ENCODE measurements around the gene FBXW5.

The FBXW5 gene

GRCh38 chr9:136940526-136941230 lies 3.9 kb downstream of the FBXW5 start:
- Mint-ChIP-seq H3K9me3 (ENCODE audit: low read depth) (no peaks in the 10 kb centered on the region), H3K27ac (no peak overlapping the region), H3K27me3 (no peaks in the 10 kb centered on the region), H3K4me3 (no peak overlapping the region), H3K4me1 (ENCODE audit: low read depth) (peaks cover 3% of the 10 kb centered on the region), H3K36me3 (no peaks in the 10 kb centered on the region)

- Mint-ChIP-seq H3K27me3 (no peaks in the 10 kb centered on the region), H3K27ac (no peak overlapping the region), H3K4me3 (no peak overlapping the region), H3K4me1 (ENCODE audit: low read depth) (peaks cover 3% of the 10 kb centered on the region), H3K9me3 (ENCODE audit: low read depth) (no peaks in the 10 kb centered on the region), H3K36me3 (no peaks in the 10 kb centered on the region)
Observed at GRCh38 chr9:136939996-136940525, 4.5 kb downstream of the FBXW5 start.

GRCh38 chr9:136939431-136939995 lies 5.0 kb downstream of the FBXW5 start:
- H3K36me3 Mint-ChIP-seq = no peaks in the 10 kb centered on the region
- H3K4me1 Mint-ChIP-seq (ENCODE audit: low read depth) = no peaks in the 10 kb centered on the region
- H3K27ac Mint-ChIP-seq = no peak overlapping the region
- H3K9me3 Mint-ChIP-seq (ENCODE audit: low read depth) = no peaks in the 10 kb centered on the region
- H3K4me3 Mint-ChIP-seq = no peak overlapping the region
- H3K27me3 Mint-ChIP-seq = no peaks in the 10 kb centered on the region

GRCh38 chr9:136937186-136938001 lies 7.1 kb downstream of the FBXW5 start:
- Mint-ChIP-seq H3K27ac (no peak overlapping the region), H3K9me3 (ENCODE audit: low read depth) (no peaks in the 10 kb centered on the region), H3K36me3 (no peaks in the 10 kb centered on the region), H3K27me3 (no peaks in the 10 kb centered on the region), H3K4me3 (no peak overlapping the region), H3K4me1 (ENCODE audit: low read depth) (no peaks in the 10 kb centered on the region)

- H3K4me1 Mint-ChIP-seq (ENCODE audit: low read depth) = peaks cover 4% of the 10 kb centered on the region
- no peaks in the 10 kb centered on the region for H3K36me3 Mint-ChIP-seq
- peak overlapping the region; percentile 8 for H3K27ac Mint-ChIP-seq
- no peak overlapping the region for H3K4me3 Mint-ChIP-seq
- H3K9me3 Mint-ChIP-seq (ENCODE audit: low read depth) = no peaks in the 10 kb centered on the region
- H3K27me3 Mint-ChIP-seq = no peaks in the 10 kb centered on the region
Observed at GRCh38 chr9:136936645-136937170, 7.8 kb downstream of the FBXW5 start.

GRCh38 chr9:136935651-136936050 lies 8.9 kb downstream of the FBXW5 start:
- Mint-ChIP-seq H3K9me3 (ENCODE audit: low read depth) (no peaks in the 10 kb centered on the region), H3K36me3 (no peaks in the 10 kb centered on the region), H3K4me1 (ENCODE audit: low read depth) (peaks cover 4% of the 10 kb centered on the region), H3K4me3 (no peak overlapping the region), H3K27me3 (no peaks in the 10 kb centered on the region), H3K27ac (no peak overlapping the region)

GRCh38 chr9:136934277-136934676 lies 10.3 kb downstream of the FBXW5 start:
- Mint-ChIP-seq H3K27ac (no peak overlapping the region), H3K27me3 (no peaks in the 10 kb centered on the region), H3K9me3 (ENCODE audit: low read depth) (no peaks in the 10 kb centered on the region), H3K4me1 (ENCODE audit: low read depth) (peaks cover 4% of the 10 kb centered on the region), H3K4me3 (no peak overlapping the region), H3K36me3 (no peaks in the 10 kb centered on the region)

GRCh38 chr9:136931611-136932130 lies 12.9 kb downstream of the FBXW5 start:
- Mint-ChIP-seq H3K4me1 (ENCODE audit: low read depth) (peaks cover 7% of the 10 kb centered on the region), H3K27me3 (no peaks in the 10 kb centered on the region), H3K4me3 (no peak overlapping the region), H3K36me3 (no peaks in the 10 kb centered on the region), H3K27ac (no peak overlapping the region), H3K9me3 (ENCODE audit: low read depth) (no peaks in the 10 kb centered on the region)

- Mint-ChIP-seq H3K27me3 (no peaks in the 10 kb centered on the region), H3K27ac (no peak overlapping the region), H3K4me1 (ENCODE audit: low read depth) (peaks cover 7% of the 10 kb centered on the region), H3K9me3 (ENCODE audit: low read depth) (no peaks in the 10 kb centered on the region), H3K4me3 (no peak overlapping the region), H3K36me3 (no peaks in the 10 kb centered on the region)
Observed at GRCh38 chr9:136930014-136930413, 14.5 kb downstream of the FBXW5 start.

- Mint-ChIP-seq H3K27ac (peak overlapping the region; percentile 22), H3K36me3 (no peaks in the 10 kb centered on the region), H3K4me1 (ENCODE audit: low read depth) (peaks cover 7% of the 10 kb centered on the region), H3K9me3 (ENCODE audit: low read depth) (no peaks in the 10 kb centered on the region), H3K4me3 (no peak overlapping the region), H3K27me3 (no peaks in the 10 kb centered on the region)
Observed at GRCh38 chr9:136928591-136928990, 15.9 kb downstream of the FBXW5 start.

- Mint-ChIP-seq H3K4me1 (ENCODE audit: low read depth) (peaks cover 7% of the 10 kb centered on the region), H3K9me3 (ENCODE audit: low read depth) (no peaks in the 10 kb centered on the region), H3K27ac (no peak overlapping the region), H3K4me3 (no peak overlapping the region), H3K36me3 (no peaks in the 10 kb centered on the region), H3K27me3 (no peaks in the 10 kb centered on the region)
Observed at GRCh38 chr9:136927343-136928271, 16.9 kb downstream of the FBXW5 start.

GRCh38 chr9:136926749-136927148 lies 17.8 kb downstream of the FBXW5 start:
- Mint-ChIP-seq H3K9me3 (ENCODE audit: low read depth) (no peaks in the 10 kb centered on the region), H3K36me3 (no peaks in the 10 kb centered on the region), H3K27me3 (no peaks in the 10 kb centered on the region), H3K27ac (no peak overlapping the region), H3K4me3 (no peak overlapping the region), H3K4me1 (ENCODE audit: low read depth) (peaks cover 3% of the 10 kb centered on the region)

GRCh38 chr9:136926154-136926704 lies 18.3 kb downstream of the FBXW5 start:
- Mint-ChIP-seq H3K27ac (no peak overlapping the region), H3K4me1 (ENCODE audit: low read depth) (peaks cover 2% of the 10 kb centered on the region), H3K36me3 (no peaks in the 10 kb centered on the region), H3K9me3 (ENCODE audit: low read depth) (no peaks in the 10 kb centered on the region), H3K4me3 (no peak overlapping the region), H3K27me3 (no peaks in the 10 kb centered on the region)
